H9 (cell line): ENCODE measurements around the gene KCNQ2. TPM values are rescaled to one million over a fixed set of nuclear protein-coding genes. Genes with fewer than 3 reads are reported as not detected.

Experiments
- DNase-seq: peaks from one replicate; pipeline ENCODE4 v3.0.0-alpha.2; 2017
- H2AFZ ChIP-seq: one replicate; pipeline ENCODE4 v1.6.1; 2013; ENCODE audit warnings: mild to moderate bottlenecking, low read length, control low read depth, moderate library complexity
- H2AK5ac ChIP-seq: 2 replicates; pipeline ENCODE4 v1.6.1; 2013; ENCODE audit warnings: low read length, control low read depth, mixed read lengths; ENCODE audit not compliant: insufficient read length
- H2BK120ac ChIP-seq: one replicate; pipeline ENCODE4 v1.6.1; 2013; ENCODE audit warnings: low read depth, mild to moderate bottlenecking, low read length, control low read depth, inconsistent platforms; ENCODE audit not compliant: poor library complexity, severe bottlenecking
- H2BK12ac ChIP-seq: 2 replicates; pipeline ENCODE4 v1.6.1; 2013; ENCODE audit warnings: low read length, control low read depth, mixed read lengths, low read depth; ENCODE audit not compliant: insufficient read length
- H2BK15ac ChIP-seq: 2 replicates; pipeline ENCODE4 v1.6.1; 2013; ENCODE audit warnings: low read depth, low read length, control low read depth
- H2BK20ac ChIP-seq: one replicate; pipeline ENCODE4 v1.6.1; 2013; ENCODE audit warnings: low read depth, mild to moderate bottlenecking, low read length, control low read depth, inconsistent platforms; ENCODE audit not compliant: poor library complexity, severe bottlenecking
- H2BK5ac ChIP-seq: 2 replicates; pipeline ENCODE4 v1.6.1; 2013; ENCODE audit warnings: low read length, control low read depth, mixed read lengths; ENCODE audit not compliant: insufficient read length
- H3K14ac ChIP-seq: 2 replicates; pipeline ENCODE4 v1.6.1; 2013; ENCODE audit warnings: low read length, control low read depth; ENCODE audit not compliant: insufficient read depth
- H3K18ac ChIP-seq: 2 replicates; pipeline ENCODE4 v1.6.1; 2013; ENCODE audit warnings: low read depth, mild to moderate bottlenecking, mixed read lengths, low read length, control low read depth; ENCODE audit not compliant: insufficient read length
- H3K23ac ChIP-seq: 2 replicates; pipeline ENCODE4 v1.6.1; 2013; ENCODE audit warnings: low read length, control low read depth, mixed read lengths, low read depth; ENCODE audit not compliant: insufficient read length
- H3K23me2 ChIP-seq: 2 replicates; pipeline ENCODE4 v1.6.1; 2013; ENCODE audit warnings: low read depth, mild to moderate bottlenecking, mixed read lengths, low read length, control low read depth; ENCODE audit not compliant: insufficient read length, poor library complexity, severe bottlenecking
- H3K27ac ChIP-seq: 2 replicates; pipeline ENCODE4 v1.5.1; 2013; ENCODE audit warnings: low read length, control low read depth, mixed read lengths, low read depth; ENCODE audit not compliant: insufficient read length
- H3K27me3 ChIP-seq: 2 replicates; pipeline ENCODE4 v1.6.1; 2013; ENCODE audit warnings: low read length, control low read depth, inconsistent platforms; ENCODE audit not compliant: insufficient read depth
- H3K4ac ChIP-seq: 2 replicates; pipeline ENCODE4 v1.6.1; 2013; ENCODE audit warnings: low read depth, mild to moderate bottlenecking, control low read depth, inconsistent platforms, low read length, moderate library complexity
- H3K4me1 ChIP-seq: 2 replicates; pipeline ENCODE4 v1.6.1; 2013; ENCODE audit warnings: low read length, control low read depth, inconsistent platforms; ENCODE audit not compliant: insufficient read depth
- H3K4me2 ChIP-seq: 2 replicates; pipeline ENCODE4 v1.6.1; 2013; ENCODE audit warnings: low read length, control low read depth, mixed read lengths; ENCODE audit not compliant: insufficient read length, insufficient read depth
- H3K56ac ChIP-seq: 2 replicates; pipeline ENCODE4 v1.6.1; 2013; ENCODE audit warnings: low read depth, mild to moderate bottlenecking, mixed read lengths, low read length, control low read depth; ENCODE audit not compliant: insufficient read length
- H3K79me1 ChIP-seq: 2 replicates; pipeline ENCODE4 v1.6.1; 2013; ENCODE audit warnings: low read depth, mild to moderate bottlenecking, moderate library complexity, low read length, control low read depth, inconsistent platforms; ENCODE audit not compliant: insufficient read depth, poor library complexity, severe bottlenecking
- H3K79me2 ChIP-seq: 2 replicates; pipeline ENCODE4 v1.6.1; 2013; ENCODE audit warnings: low read length, control low read depth, inconsistent platforms; ENCODE audit not compliant: insufficient read depth
- H3K9ac ChIP-seq: 2 replicates; pipeline ENCODE4 v1.6.1; 2013; ENCODE audit warnings: low read length, control low read depth, mixed read lengths; ENCODE audit not compliant: insufficient read length; ENCODE audit errors: extremely low read depth
- H3K9me3 ChIP-seq: one replicate; pipeline ENCODE4 v1.6.1; 2013; ENCODE audit warnings: low read depth, low read length, inconsistent platforms; ENCODE audit not compliant: control insufficient read depth
- H3T11ph ChIP-seq: one replicate; pipeline ENCODE4 v1.6.1; 2013; ENCODE audit warnings: mild to moderate bottlenecking, low read length, control low read depth, inconsistent platforms
- H4K20me1 ChIP-seq: one replicate; pipeline ENCODE4 v1.6.1; 2013; ENCODE audit not compliant: control insufficient read depth, insufficient read length, insufficient read depth
- H4K5ac ChIP-seq: 2 replicates; pipeline ENCODE4 v1.6.1; 2013; ENCODE audit warnings: low read depth, mild to moderate bottlenecking, mixed read lengths, low read length, control low read depth; ENCODE audit not compliant: insufficient read length
- H4K8ac ChIP-seq: replicated peaks from 2 replicates; pipeline ENCODE4 v1.6.1; 2013; ENCODE audit warnings: low read length, control low read depth, mixed read lengths, low read depth; ENCODE audit not compliant: insufficient read length
- H4K91ac ChIP-seq: 2 replicates; pipeline ENCODE4 v1.6.1; 2013; ENCODE audit warnings: low read depth, mild to moderate bottlenecking, moderate library complexity, mixed read lengths, low read length, control low read depth; ENCODE audit not compliant: insufficient read length
- H3K27ac Mint-ChIP-seq, 3 experiments: 2 replicates in 2 of 3; 3 replicates in 1 of 3; pipeline ENCODE4 v1.8.0; 2020 to 2021; ENCODE audit warnings: mixed read lengths in 3 of 3, mild to moderate bottlenecking in 1 of 3, moderate library complexity in 1 of 3
- H3K27me3 Mint-ChIP-seq: 2 replicates; pipeline ENCODE4 v1.8.0; 2021; ENCODE audit warnings: low read depth, mild to moderate bottlenecking, moderate library complexity, mixed read lengths
- H3K36me3 Mint-ChIP-seq, 3 experiments: 2 replicates in 2 of 3; 3 replicates in 1 of 3; pipeline ENCODE4 v1.8.0; 2020 to 2021; ENCODE audit warnings: low read depth in 3 of 3, mixed read lengths in 3 of 3; ENCODE audit not compliant: insufficient read depth in 1 of 3
- H3K4me1 Mint-ChIP-seq, 2 experiments: 2 replicates each; pipeline ENCODE4 v1.8.0; 2020; ENCODE audit warnings: mixed read lengths in 2 of 2
- H3K4me3 Mint-ChIP-seq, 2 experiments: 2 replicates in 1 of 2; 3 replicates in 1 of 2; pipeline ENCODE4 v1.8.0; 2020 to 2021; ENCODE audit warnings: mild to moderate bottlenecking in 2 of 2, mixed read lengths in 2 of 2, moderate library complexity in 1 of 2
- H3K9me3 Mint-ChIP-seq, 2 experiments: 2 replicates in 1 of 2; 3 replicates in 1 of 2; pipeline ENCODE4 v1.8.0; 2020; ENCODE audit warnings: mild to moderate bottlenecking in 2 of 2, mixed read lengths in 2 of 2, moderate library complexity in 1 of 2
- WGBS: extraction: QIAGEN DNeasy Blood & Tissue Kit; methylation state at CpG from one replicate; pipeline ENCODE4 v1.1.7; 2013; ENCODE audit warnings: missing lambda C conversion rate, low lambda C conversion rate, mixed read lengths; ENCODE audit not compliant: insufficient read length; ENCODE audit errors: extremely low coverage; 5-methylcytosine and 5-hydroxymethylcytosine counted together
- total RNA-seq: library from RNA; stranded (reverse); gene quantifications from 2 replicates; pipeline ENCODE4 v1.2.1, GENCODE V29; 2021
- TF ChIP-seq, protein P1 (sequence below): fragments of 200-600 bp; sonication (generic); conservative IDR thresholded peaks from 3 replicates; pipeline ENCODE4 v1.8.0; 2021; ENCODE audit warnings: antibody characterized with exemption, mild to moderate bottlenecking

The KCNQ2 gene
- total RNA-seq, 1 experiment from 2014 or later: 69.2 TPM

DNA sequence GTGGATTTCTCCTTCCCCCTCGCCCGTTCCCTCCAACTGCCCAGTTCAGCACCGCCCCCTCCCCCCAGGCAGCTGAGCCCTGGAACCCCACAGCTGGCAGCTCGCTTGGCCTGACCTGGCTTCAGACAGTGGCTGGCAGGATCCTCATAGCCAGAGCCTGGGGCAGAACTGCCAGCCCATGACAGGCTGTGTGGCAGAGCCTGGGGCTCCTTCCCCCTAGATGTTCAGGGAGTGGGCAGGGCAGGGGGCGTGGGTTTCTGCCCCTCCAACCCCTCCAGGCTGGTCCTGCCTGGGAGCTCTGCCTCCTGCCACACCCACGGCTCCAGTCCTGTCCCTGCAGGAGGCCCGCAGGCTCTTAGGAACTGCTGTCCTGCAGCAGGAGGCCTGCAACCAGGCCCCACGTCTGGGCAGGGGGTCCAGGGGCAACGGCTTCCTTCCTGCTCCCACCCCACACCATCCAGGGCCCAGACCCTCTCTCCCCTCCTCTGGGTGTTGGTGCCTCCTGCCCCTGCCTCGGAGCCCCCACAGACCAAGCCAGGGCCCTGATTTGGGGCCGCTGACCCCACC, 9.6 kb upstream of the KCNQ2 start:
- no CpG with 5 or more reads among the region's 11 CpGs for WGBS
- H3K27ac Mint-ChIP-seq: no peak overlapping the region
- Histone ChIP-seq H2AFZ (no peak overlapping the region), H3K27ac (no peak overlapping the region), H2BK120ac (no peak overlapping the region), H3K56ac (no peak overlapping the region), H3K9me3 (no peaks in the 10 kb centered on the region), H3K79me2 (no peaks in the 10 kb centered on the region), H3K27me3 (no peaks in the 10 kb centered on the region), H2BK12ac (no peak overlapping the region), H2BK15ac (no peak overlapping the region), H3K23me2 (no peaks in the 10 kb centered on the region), H3K79me1 (no peaks in the 10 kb centered on the region), H3T11ph (no peak overlapping the region), H2BK5ac (no peak overlapping the region), H3K14ac (no peak overlapping the region), H2AK5ac (no peak overlapping the region), H4K91ac (no peak overlapping the region), H4K20me1 (no peaks in the 10 kb centered on the region), H3K4me1 (no peaks in the 10 kb centered on the region), H4K5ac (no peak overlapping the region), H3K18ac (no peak overlapping the region), H3K23ac (no peak overlapping the region), H3K4me2 (no peak overlapping the region), H4K8ac (no peak overlapping the region), H2BK20ac (no peak overlapping the region), H3K9ac (no peak overlapping the region), H3K4ac (no peak overlapping the region)
- peaks cover 0 to 4% (median 2%) of the 10 kb centered on the region in 3 experiments; a peak in 4 of 7 replicates for H3K36me3 Mint-ChIP-seq
- no peak overlapping the region for H3K4me3 Mint-ChIP-seq
- TF ChIP-seq, protein P1, sequence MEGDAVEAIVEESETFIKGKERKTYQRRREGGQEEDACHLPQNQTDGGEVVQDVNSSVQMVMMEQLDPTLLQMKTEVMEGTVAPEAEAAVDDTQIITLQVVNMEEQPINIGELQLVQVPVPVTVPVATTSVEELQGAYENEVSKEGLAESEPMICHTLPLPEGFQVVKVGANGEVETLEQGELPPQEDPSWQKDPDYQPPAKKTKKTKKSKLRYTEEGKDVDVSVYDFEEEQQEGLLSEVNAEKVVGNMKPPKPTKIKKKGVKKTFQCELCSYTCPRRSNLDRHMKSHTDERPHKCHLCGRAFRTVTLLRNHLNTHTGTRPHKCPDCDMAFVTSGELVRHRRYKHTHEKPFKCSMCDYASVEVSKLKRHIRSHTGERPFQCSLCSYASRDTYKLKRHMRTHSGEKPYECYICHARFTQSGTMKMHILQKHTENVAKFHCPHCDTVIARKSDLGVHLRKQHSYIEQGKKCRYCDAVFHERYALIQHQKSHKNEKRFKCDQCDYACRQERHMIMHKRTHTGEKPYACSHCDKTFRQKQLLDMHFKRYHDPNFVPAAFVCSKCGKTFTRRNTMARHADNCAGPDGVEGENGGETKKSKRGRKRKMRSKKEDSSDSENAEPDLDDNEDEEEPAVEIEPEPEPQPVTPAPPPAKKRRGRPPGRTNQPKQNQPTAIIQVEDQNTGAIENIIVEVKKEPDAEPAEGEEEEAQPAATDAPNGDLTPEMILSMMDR: no peak
- peaks cover 16% of the 10 kb centered on the region for H3K27me3 Mint-ChIP-seq
- no peak for DNase-seq
- peaks cover 3% of the 10 kb centered on the region in 2 experiments; a peak in 3 of 5 replicates for H3K9me3 Mint-ChIP-seq
- H3K4me1 Mint-ChIP-seq: peaks cover 20 to 42% of the 10 kb centered on the region in 2 experiments
